Left ventricle myocardium inferior (tissue), 1 donor: ENCODE results near the gene FHDC1. TPM values are rescaled to one million over a fixed set of nuclear protein-coding genes. Genes with fewer than 3 reads are reported as not detected.

Source experiments
- DNase-seq: peaks from one replicate; pipeline ENCODE4 v3.0.0-alpha.2; 2020
- H3K27ac ChIP-seq: fragments of 200-600 bp; replicated peaks from 2 replicates; pipeline ENCODE4 v1.8.0; 2021
- H3K27me3 ChIP-seq: fragments of 200-600 bp; 2 replicates; pipeline ENCODE4 v1.8.0; 2021; ENCODE audit warnings: low read depth
- H3K36me3 ChIP-seq: fragments of 200-600 bp; 2 replicates; pipeline ENCODE4 v1.8.0; 2021
- H3K4me1 ChIP-seq: fragments of 200-600 bp; 2 replicates; pipeline ENCODE4 v1.8.0; 2021
- H3K4me3 ChIP-seq: fragments of 200-600 bp; 2 replicates; pipeline ENCODE4 v1.8.0; 2021; ENCODE audit warnings: mild to moderate bottlenecking, moderate library complexity
- H3K9me3 ChIP-seq: fragments of 200-600 bp; replicated peaks from 2 replicates; pipeline ENCODE4 v1.8.0; 2021
- CTCF ChIP-seq: fragments of 200-600 bp; IDR thresholded peaks from 2 replicates; pipeline ENCODE4 v1.8.0; 2021; ENCODE audit warnings: antibody characterized with exemption, mild to moderate bottlenecking, borderline replicate concordance
- intact Hi-C: fragments of 100-400 bp; cut with micrococcal nuclease; formaldehyde crosslinking; loops from one replicate; pipeline ENCODE4 v1.11.0; 2022
- total RNA-seq: library from RNA; stranded (reverse); fragmentation: NEBNext Ultra II Directional; extraction: Animal tissue kit (Norgen Biotek cat#: 25700); gene quantifications from one replicate; pipeline ENCODE4 v1.2.1, GENCODE V29; 2021
- donor health status: DM: no; HTN: yes; CAD: no; lungs with severe emphysema.

Gene FHDC1
- total RNA-seq, 1 donor from 2014 or later: 0.38 TPM

DNA sequence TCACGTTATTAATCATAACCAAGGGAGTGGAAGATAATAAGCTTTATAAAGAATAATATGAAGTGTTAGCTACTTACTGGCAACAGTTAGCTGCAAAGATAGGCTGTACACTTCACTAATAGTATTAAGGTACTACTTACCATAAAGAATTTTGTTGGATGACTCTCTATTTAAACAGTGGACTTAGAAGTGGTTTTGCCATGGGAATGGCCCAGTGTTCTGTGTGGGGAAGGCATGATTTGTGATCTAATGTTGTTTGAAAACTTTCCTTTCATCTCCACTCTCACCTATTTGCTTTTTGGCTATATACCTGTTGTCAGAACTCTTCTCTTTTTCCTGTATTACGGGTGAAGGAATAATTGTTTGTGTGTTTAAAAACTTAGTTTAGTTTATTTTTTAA, 23.0 kb downstream of the FHDC1 start:
- no peak overlapping the region for H3K27ac ChIP-seq
- H3K4me3 ChIP-seq: no peak overlapping the region
- peaks cover under 1% of the 10 kb centered on the region for H3K36me3 ChIP-seq
- TF ChIP-seq CTCF: no peak
- no peaks in the 10 kb centered on the region for H3K9me3 ChIP-seq
- no peak for DNase-seq
- H3K27me3 ChIP-seq: peaks cover 33% of the 10 kb centered on the region
- H3K4me1 ChIP-seq: peaks cover 26% of the 10 kb centered on the region
- intact Hi-C loops: no loop called here

DNA sequence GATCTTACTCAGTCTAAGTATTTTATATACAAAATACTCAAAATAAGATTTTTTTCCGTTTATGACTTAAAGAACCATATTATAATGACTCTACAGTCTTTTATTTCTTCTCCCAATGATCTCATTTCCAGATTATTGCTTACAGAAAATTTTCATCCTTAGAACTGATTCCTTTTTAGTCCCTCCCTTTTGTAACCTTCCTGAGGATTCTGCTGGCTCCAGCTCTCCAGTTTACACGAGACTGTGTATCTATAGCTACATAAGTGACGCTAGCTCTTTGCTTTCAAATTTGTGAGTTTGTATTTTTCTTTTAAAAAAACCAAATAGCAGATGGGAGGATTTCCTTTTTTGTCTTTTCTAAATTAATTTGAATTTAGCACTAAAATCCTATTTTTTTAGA, 24.0 kb downstream of the FHDC1 start:
- Histone ChIP-seq H3K9me3 (no peaks in the 10 kb centered on the region), H3K27ac (no peak overlapping the region), H3K4me1 (peaks cover 26% of the 10 kb centered on the region), H3K4me3 (no peak overlapping the region), H3K36me3 (peaks cover 5% of the 10 kb centered on the region), H3K27me3 (peaks cover 26% of the 10 kb centered on the region)
- no peak for TF ChIP-seq CTCF
- no peak for DNase-seq
- intact Hi-C loops: no loop called here

DNA sequence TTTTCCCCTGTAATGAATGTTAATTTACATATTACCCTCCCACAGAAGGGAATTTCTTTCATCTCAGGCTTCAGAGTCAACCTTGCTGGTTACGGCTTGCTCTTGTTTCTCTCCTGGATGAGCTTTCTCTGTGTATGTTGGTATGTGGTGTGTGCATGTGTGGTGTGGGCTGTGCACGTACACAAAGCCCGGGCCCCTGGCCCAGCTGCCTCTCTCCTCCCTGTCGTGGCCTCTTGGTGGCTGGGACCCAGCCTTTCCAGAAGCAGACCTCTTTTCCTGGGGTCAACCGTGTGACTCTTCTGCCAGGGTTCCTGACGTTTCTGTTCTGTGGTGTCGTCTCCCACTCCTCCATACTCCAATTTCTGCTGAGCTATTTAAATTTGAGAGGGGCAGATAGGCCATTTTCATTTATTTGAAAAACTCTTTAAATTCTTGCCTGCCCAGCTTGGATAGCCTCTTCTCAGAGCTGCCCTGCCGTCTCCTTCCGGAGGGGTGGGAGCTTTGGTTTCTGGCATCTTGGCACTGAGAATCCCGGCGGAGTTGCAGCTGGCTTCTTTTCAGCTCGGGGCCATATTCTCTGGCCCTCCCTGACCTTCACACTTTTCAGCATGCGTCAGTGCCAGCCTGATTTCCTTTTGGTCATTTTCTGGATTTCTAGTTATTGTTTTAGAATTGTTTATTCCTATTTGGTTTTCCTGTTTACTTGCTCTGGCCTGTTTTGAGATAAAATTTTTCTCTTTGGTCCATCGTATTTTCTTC, 25.1 kb downstream of the FHDC1 start:
- Histone ChIP-seq H3K36me3 (peaks cover 5% of the 10 kb centered on the region), H3K4me1 (peaks cover 25% of the 10 kb centered on the region), H3K27ac (no peak overlapping the region), H3K9me3 (no peaks in the 10 kb centered on the region), H3K4me3 (no peak overlapping the region), H3K27me3 (peaks cover 32% of the 10 kb centered on the region)
- no peak for TF ChIP-seq CTCF
- intact Hi-C loops: no loop called here
- DNase-seq: no peak

DNA sequence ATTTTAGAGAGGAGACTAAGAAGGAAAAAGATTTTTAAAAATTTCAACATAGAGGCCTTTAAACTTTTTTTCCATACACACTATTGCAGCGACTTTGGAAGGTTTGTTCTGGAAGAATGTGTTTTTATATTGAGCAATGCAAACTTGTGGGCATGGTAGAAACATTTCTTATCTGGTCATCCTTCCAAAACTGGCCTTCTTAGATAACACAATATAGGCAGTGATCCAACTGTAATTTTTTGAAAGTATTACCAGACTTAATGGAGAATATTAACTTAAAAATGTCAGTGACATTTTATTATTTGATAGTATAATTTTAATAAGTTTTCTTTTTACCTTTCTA, 25.6 kb downstream of the FHDC1 start:
- intact Hi-C loops: no loop called here

GRCh38 chr4:152962150-152962549, 26.0 kb downstream of the FHDC1 start:
- H3K4me1 ChIP-seq: peaks cover 15% of the 10 kb centered on the region
- no peaks in the 10 kb centered on the region for H3K9me3 ChIP-seq
- H3K27ac ChIP-seq: no peak overlapping the region
- DNase-seq: no peak
- intact Hi-C loops: no loop called here
- no peak overlapping the region for H3K4me3 ChIP-seq
- H3K36me3 ChIP-seq: peaks cover 5% of the 10 kb centered on the region
- no peak for TF ChIP-seq CTCF
- peaks cover 35% of the 10 kb centered on the region for H3K27me3 ChIP-seq

More for the DNA sequence above, 25.6 kb downstream of the FHDC1 start:
- no peak overlapping the region for H3K27ac ChIP-seq
- peaks cover 5% of the 10 kb centered on the region for H3K36me3 ChIP-seq
- H3K4me1 ChIP-seq: peaks cover 19% of the 10 kb centered on the region
- TF ChIP-seq CTCF: no peak
- H3K27me3 ChIP-seq: peaks cover 32% of the 10 kb centered on the region
- no peak for DNase-seq
- H3K4me3 ChIP-seq: no peak overlapping the region
- no peaks in the 10 kb centered on the region for H3K9me3 ChIP-seq
